H1 (cell line): ENCODE results near the gene ADCY9. TPM values are rescaled to one million over a fixed set of nuclear protein-coding genes. Genes with fewer than 3 reads are reported as not detected.

Experiments used
- CTCF ChIA-PET: fragments of 300-600 bp; sonication (Branson Sonifier 250); formaldehyde crosslinking; loops from one replicate; lab custom pipeline; 2021; ENCODE audit not compliant: partially characterized antibody; lab: Charles Lee
- POLR2A ChIA-PET: fragments of 300-600 bp; sonication (Branson Sonifier 250); formaldehyde crosslinking; loops from one replicate; lab custom pipeline; 2021; ENCODE audit warnings: inconsistent platforms; ENCODE audit not compliant: partially characterized antibody; lab: Charles Lee
- DNase-seq, 2 experiments: peaks; one replicate each; pipeline versions ENCODE4 v3.0.0 to v3.0.0-alpha.2; 2010 to 2022; ENCODE audit warnings: low spot score in 2 of 2, low read depth in 1 of 2, mixed read lengths in 1 of 2
- FAIRE-seq: peaks from 2 replicates; lab custom pipeline; 2011; peaks lifted over from hg19 to GRCh38; lab: Jason Lieb, UNC
- H2AFZ ChIP-seq: 2 replicates; pipeline ENCODE4 v1.8.1; 2012; ENCODE audit warnings: low read length, inconsistent platforms
- H2AK5ac ChIP-seq: 2 replicates; pipeline ENCODE4 v1.6.1; 2013; ENCODE audit warnings: low read depth, low read length
- H2BK120ac ChIP-seq: replicated peaks from 2 replicates; pipeline ENCODE3; 2013; ENCODE audit warnings: low read depth, low read length, inconsistent platforms
- H2BK12ac ChIP-seq: 2 replicates; pipeline ENCODE4 v1.6.1; 2013; ENCODE audit warnings: low read depth, low read length
- H2BK15ac ChIP-seq: 2 replicates; pipeline ENCODE4 v1.6.1; 2013; ENCODE audit warnings: low read length
- H2BK20ac ChIP-seq: 2 replicates; pipeline ENCODE4 v1.6.1; 2013; ENCODE audit warnings: low read length
- H2BK5ac ChIP-seq: 2 replicates; pipeline ENCODE4 v1.6.1; 2013; ENCODE audit warnings: low read depth, low read length
- H3K14ac ChIP-seq: 2 replicates; pipeline ENCODE4 v1.6.1; 2013; ENCODE audit warnings: inconsistent platforms; ENCODE audit not compliant: insufficient read length
- H3K18ac ChIP-seq: 2 replicates; pipeline ENCODE4 v1.6.1; 2013; ENCODE audit warnings: low read length; ENCODE audit errors: extremely low read depth
- H3K23ac ChIP-seq: 2 replicates; pipeline ENCODE4 v1.6.1; 2013; ENCODE audit warnings: inconsistent platforms; ENCODE audit not compliant: insufficient read length
- H3K23me2 ChIP-seq: 2 replicates; pipeline ENCODE4 v1.6.1; 2013; ENCODE audit warnings: low read depth, low read length
- H3K27ac ChIP-seq: 2 replicates; pipeline ENCODE4 v1.6.1; 2011; ENCODE audit warnings: low read depth, low read length, inconsistent platforms
- H3K27me3 ChIP-seq, 4 experiments: replicated peaks in 1 of 4; 1 replicate in 1 of 4; 2 replicates in 3 of 4; pipeline versions ENCODE4 v1.6.1 to v1.8.1; 2011 to 2013; ENCODE audit warnings: low read length in 3 of 4, mild to moderate bottlenecking in 3 of 4, inconsistent platforms in 2 of 4, mixed read lengths in 2 of 4, moderate library complexity in 1 of 4; ENCODE audit not compliant: control insufficient read depth in 3 of 4, insufficient read depth in 3 of 4; ENCODE audit errors: extremely low read depth in 1 of 4
- H3K36me3 ChIP-seq, 4 experiments: 2 replicates each; pipeline versions ENCODE4 v1.6.1 to v1.8.1; 2011 to 2013; ENCODE audit warnings: mild to moderate bottlenecking in 4 of 4, low read length in 3 of 4, moderate library complexity in 2 of 4, control low read depth in 1 of 4, inconsistent platforms in 1 of 4; ENCODE audit not compliant: insufficient read depth in 4 of 4, control insufficient read depth in 2 of 4
- H3K4ac ChIP-seq: replicated peaks from 2 replicates; pipeline ENCODE3; 2013; ENCODE audit warnings: low read length, low read depth, mixed read lengths, inconsistent platforms; ENCODE audit not compliant: insufficient read length
- H3K4me1 ChIP-seq, 4 experiments: replicated peaks in 1 of 4; 1 replicate in 1 of 4; 2 replicates in 3 of 4; pipeline versions ENCODE4 v1.6.1 to v1.8.1; 2011 to 2013; ENCODE audit warnings: low read length in 3 of 4, inconsistent platforms in 2 of 4, mixed read lengths in 1 of 4; ENCODE audit not compliant: insufficient read depth in 4 of 4, control insufficient read depth in 3 of 4
- H3K4me2 ChIP-seq, 2 experiments: 2 replicates each; pipeline versions ENCODE4 v1.6.1 to v1.8.1; 2011 to 2013; ENCODE audit warnings: low read depth in 2 of 2, low read length in 2 of 2, control low read depth in 1 of 2, inconsistent platforms in 1 of 2, mild to moderate bottlenecking in 1 of 2; ENCODE audit not compliant: insufficient read depth in 1 of 2
- H3K4me3 ChIP-seq, 4 experiments: fragments of 200-600, 300-600 bp in 1 of 4; sonication (generic), shearing (Covaris generic), sonication (Bioruptor Twin) in 1 of 4; 2 replicates each; pipeline versions ENCODE4 v1.5.1 to v1.8.1; 2011 to 2016; ENCODE audit warnings: low read length in 4 of 4, low read depth in 3 of 4, control low read depth in 2 of 4, inconsistent platforms in 2 of 4, mild to moderate bottlenecking in 2 of 4, mixed read lengths in 1 of 4, moderate library complexity in 1 of 4; ENCODE audit not compliant: insufficient read depth in 2 of 4; ENCODE audit errors: extremely low read depth in 1 of 4
- H3K56ac ChIP-seq: replicated peaks from 2 replicates; pipeline ENCODE3; 2013; ENCODE audit warnings: low read depth, mild to moderate bottlenecking, mixed read lengths, low read length, inconsistent platforms; ENCODE audit not compliant: insufficient read length
- H3K79me1 ChIP-seq: 2 replicates; pipeline ENCODE4 v1.6.1; 2013; ENCODE audit warnings: low read depth, low read length, control low read depth
- H3K79me2 ChIP-seq, 2 experiments: 2 replicates each; pipeline versions ENCODE4 v1.6.1 to v1.8.1; 2012 to 2013; ENCODE audit warnings: low read length in 2 of 2, mild to moderate bottlenecking in 2 of 2, inconsistent platforms in 1 of 2; ENCODE audit not compliant: insufficient read depth in 2 of 2, control insufficient read depth in 1 of 2
- H3K9ac ChIP-seq, 4 experiments: replicated peaks in 1 of 4; 1 replicate in 1 of 4; 2 replicates in 3 of 4; pipeline versions ENCODE4 v1.6.1 to v1.8.1; 2011 to 2013; ENCODE audit warnings: low read depth in 3 of 4, low read length in 3 of 4, control low read depth in 2 of 4, mild to moderate bottlenecking in 2 of 4, moderate library complexity in 2 of 4, inconsistent platforms in 1 of 4; ENCODE audit errors: extremely low read depth in 1 of 4
- H3K9me3 ChIP-seq, 2 experiments: 2 replicates each; pipeline versions ENCODE4 v1.6.1 to v1.8.1; 2012 to 2013; ENCODE audit warnings: mild to moderate bottlenecking in 2 of 2, moderate library complexity in 2 of 2, control low read depth in 1 of 2, inconsistent platforms in 1 of 2, low read depth in 1 of 2, low read length in 1 of 2, mixed read lengths in 1 of 2; ENCODE audit not compliant: insufficient read depth in 2 of 2
- H4K20me1 ChIP-seq, 2 experiments: replicated peaks in 1 of 2; 2 replicates each; pipeline versions ENCODE3 to v1.8.1; 2011 to 2013; ENCODE audit warnings: inconsistent platforms in 2 of 2, low read length in 2 of 2, mild to moderate bottlenecking in 1 of 2; ENCODE audit not compliant: insufficient read depth in 2 of 2, control insufficient read depth in 1 of 2
- H4K5ac ChIP-seq: 2 replicates; pipeline ENCODE4 v1.6.1; 2013; ENCODE audit warnings: low read length, low read depth, mixed read lengths, inconsistent platforms; ENCODE audit not compliant: insufficient read length
- H4K8ac ChIP-seq: 2 replicates; pipeline ENCODE4 v1.8.0; 2013; ENCODE audit warnings: mild to moderate bottlenecking, moderate library complexity, low read length, inconsistent platforms; ENCODE audit not compliant: insufficient read depth; ENCODE audit errors: extremely low read depth
- H4K91ac ChIP-seq: replicated peaks from 2 replicates; pipeline ENCODE3; 2013; ENCODE audit warnings: low read length, mixed read lengths, inconsistent platforms; ENCODE audit not compliant: insufficient read length
- ASH2L ChIP-seq: fragments of 200-600, 300-600 bp; sonication (generic); IDR thresholded peaks from one replicate; pipeline ENCODE4 v1.7.1; 2017; ENCODE audit warnings: low read length
- BACH1 ChIP-seq: IDR thresholded peaks from 2 replicates; pipeline ENCODE4 v1.6.1; 2012; ENCODE audit warnings: low read length, improper control_type of control experiment
- GABPA ChIP-seq: IDR thresholded peaks from 2 replicates; pipeline ENCODE4 v1.6.1; 2011; ENCODE audit warnings: mild to moderate bottlenecking, low read length, moderate library complexity, borderline replicate concordance; ENCODE audit not compliant: insufficient read depth
- PHF8 ChIP-seq: fragments of 200-600 bp; sonication (generic); conservative IDR thresholded peaks from 2 replicates; pipeline ENCODE4 v1.7.1; 2012; ENCODE audit warnings: low read depth, mild to moderate bottlenecking, inconsistent platforms, low read length, moderate library complexity
- RFX5 ChIP-seq: IDR thresholded peaks from 2 replicates; pipeline ENCODE4 v1.6.1; 2011; ENCODE audit warnings: low read depth, low read length, improper control_type of control experiment, borderline replicate concordance
- RXRA ChIP-seq: IDR thresholded peaks from 2 replicates; pipeline ENCODE4 v1.6.1; 2011; ENCODE audit warnings: low read depth, mild to moderate bottlenecking, low read length, moderate library complexity; ENCODE audit not compliant: insufficient read depth
- TEAD4 ChIP-seq: IDR thresholded peaks from 2 replicates; pipeline ENCODE4 v1.6.1; 2012; ENCODE audit warnings: low read depth, low read length, inconsistent platforms, mixed read lengths
- WGBS, 2 experiments: shearing (Covaris generic) in 1 of 2; methylation state at CpG; one replicate each; pipeline versions ENCODE4 v1.1.6 to v1.1.7; 2013 to 2015; ENCODE audit warnings: low lambda C conversion rate in 2 of 2, mixed read lengths in 2 of 2, inconsistent platforms in 1 of 2, low coverage in 1 of 2, missing lambda C conversion rate in 1 of 2; ENCODE audit not compliant: insufficient replicate concordance in 2 of 2, insufficient coverage in 1 of 2, insufficient read length in 1 of 2; ENCODE audit errors: extremely low coverage in 1 of 2, missing lambda C conversion rate in 1 of 2; 5-methylcytosine and 5-hydroxymethylcytosine counted together
- polyA plus RNA-seq, 7 experiments: library from polyadenylated mRNA; depleted of rRNA in 3 of 7; stranded (reverse) in 5 of 7; unstranded in 2 of 7; fragments of >200 nt in 5 of 7; fragments of 200-250 nt in 2 of 7; gene quantifications; 1 replicate in 5 of 7; 2 replicates in 1 of 7; 4 replicates in 1 of 7; pipeline versions ENCODE4 v1.2.1 to v1.2.3, GENCODE V29; 2011 to 2013; ENCODE audit warnings: missing spikeins in 2 of 7, mixed read lengths in 2 of 7
- total RNA-seq: library from RNA; stranded (reverse); fragmentation: NEBNext Ultra II Directional; extraction: Animal tissue kit (Norgen Biotek cat#: 25700); gene quantifications from 2 replicates; pipeline ENCODE4 v1.2.1, GENCODE V29; 2021

Gene ADCY9
- total and polyA plus RNA-seq, 2 of the 8 experiments (the other 6 are each of a cell fraction or from before 2014, with no cell fraction given) = 5.4 to 13.1 TPM

- H4K8ac ChIP-seq = no peak overlapping the region
- H3K14ac ChIP-seq = no peak overlapping the region
- no peak overlapping the region for H2AFZ ChIP-seq
- DNase-seq (no peak), FAIRE-seq (no peak)
- no peak overlapping the region for H4K91ac ChIP-seq
- H3K4me1 ChIP-seq = peaks cover 0 to 3% (median 0%) of the 10 kb centered on the region in 4 experiments; a peak in 3 of 7 replicates
- H4K5ac ChIP-seq = no peak overlapping the region
- WGBS, 2 experiments = 86% methylated on average over 3 of the region's 3 CpGs; no CpG with 5 or more reads in 1 of the 2 experiments
- no peak overlapping the region for H2AK5ac ChIP-seq
- H3K18ac ChIP-seq = no peak overlapping the region
- H3K27ac ChIP-seq = no peak overlapping the region
- H3K4me3 ChIP-seq = no peak overlapping the region
- no peak overlapping the region for H2BK5ac ChIP-seq
- H3K36me3 ChIP-seq = no peaks in the 10 kb centered on the region
- H2BK20ac ChIP-seq = no peak overlapping the region
- H3K79me2 ChIP-seq = no peaks in the 10 kb centered on the region
- ChIA-PET POLR2A (no interaction called here), CTCF (interaction anchor here (1.0 kb wide), 1 partner anchor 128 kb away, joined by 3 read pairs; no protein-coding TSS in a partner anchor)
- TF ChIP-seq TEAD4 (no peak), ASH2L (no peak), RXRA (no peak), PHF8 (no peak), GABPA (no peak), BACH1 (no peak), RFX5 (no peak)
- no peaks in the 10 kb centered on the region for H3K79me1 ChIP-seq
- no peak overlapping the region for H3K9ac ChIP-seq
- no peak overlapping the region for H2BK120ac ChIP-seq
- no peak overlapping the region for H2BK12ac ChIP-seq
- no peaks in the 10 kb centered on the region for H3K27me3 ChIP-seq
- no peaks in the 10 kb centered on the region for H3K9me3 ChIP-seq
- no peak overlapping the region for H3K4ac ChIP-seq
- no peak overlapping the region for H2BK15ac ChIP-seq
- H3K4me2 ChIP-seq = no peak overlapping the region
- H3K23me2 ChIP-seq = no peaks in the 10 kb centered on the region
- no peaks in the 10 kb centered on the region for H4K20me1 ChIP-seq
- no peak overlapping the region for H3K23ac ChIP-seq
- no peak overlapping the region for H3K56ac ChIP-seq
These were observed 64.7 kb downstream of the ADCY9 start for GRCh38 chr16:4051591-4051990.
